ENCODE data around the gene RUFY2.
"Not testable (repeated sequence)": the region's sequence is repeated elsewhere in the genome, so short reads cannot be mapped to it uniquely, and the experiment has no call there.

The RUFY2 gene

DNA sequence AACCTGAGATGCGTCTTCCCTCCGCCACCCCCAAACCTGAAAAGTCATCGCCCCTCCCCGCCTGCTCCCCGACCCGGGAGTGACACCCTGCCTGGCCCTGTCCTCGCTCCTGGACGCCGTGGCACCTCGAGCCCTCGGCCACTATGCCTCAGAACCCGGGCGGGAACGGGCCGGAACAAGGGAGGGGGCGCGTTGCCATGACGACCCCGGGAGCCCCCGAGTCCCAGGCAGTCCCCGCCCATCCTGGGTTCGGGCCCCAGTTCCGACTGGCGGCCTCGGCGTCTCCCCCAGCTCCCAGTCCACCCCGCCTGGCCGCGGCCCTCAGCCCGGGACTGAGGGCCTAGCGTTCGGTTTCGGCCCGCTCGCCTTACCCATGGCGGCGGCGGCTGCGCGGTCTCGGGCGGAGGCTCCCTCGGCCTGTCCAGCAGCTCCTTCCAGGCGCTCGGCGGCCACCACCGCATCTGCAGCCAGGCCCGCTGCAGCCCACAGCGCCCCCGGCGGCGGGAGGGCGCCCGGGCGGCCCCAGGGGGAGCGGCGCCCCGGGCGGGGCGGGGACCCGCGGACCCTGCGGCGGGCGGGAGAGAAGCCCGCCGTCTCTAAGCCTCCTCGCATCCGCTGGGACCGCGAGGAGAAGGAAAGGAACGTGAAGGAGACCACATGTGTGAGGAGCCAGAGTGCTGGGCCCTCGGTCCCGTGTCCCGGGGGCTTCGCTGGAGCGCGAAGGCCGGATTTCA, at the start of gene RUFY2:
Gene RUFY2, minus strand, starts transcription at position 463 of the 734 bp plus-strand sequence. Its CDS starts 88 bp downstream, at position 375.
- H3K27me3 ChIP-seq (ENCODE audit: low read depth, low read length) = no peaks in the 10 kb centered on the region
- no peaks in the 10 kb centered on the region for H3K36me3 ChIP-seq (replicated peaks; ENCODE audit: low read depth, low read length)
- H3K27ac ChIP-seq (ENCODE audit: low read length) = peak within 1 kb of the TSS; percentile 40
- peaks cover 7% of the 10 kb centered on the region; the same call in 1 of the 2 replicates for H3K4me1 ChIP-seq (ENCODE audit: low read length)
- peaks cover 24% of the 10 kb centered on the region for H3K79me2 ChIP-seq (ENCODE audit: low read length)
- peak within 1 kb of the TSS; percentile 93 for H3K4me3 ChIP-seq (ENCODE audit: low read length)
- H3K9me3 ChIP-seq (ENCODE audit: insufficient read depth, low read length) = no peaks in the 10 kb centered on the region
- H3K4me2 ChIP-seq (ENCODE audit: low read length) = peak within 1 kb of the TSS; percentile 78
- TF ChIP-seq, protein P1, sequence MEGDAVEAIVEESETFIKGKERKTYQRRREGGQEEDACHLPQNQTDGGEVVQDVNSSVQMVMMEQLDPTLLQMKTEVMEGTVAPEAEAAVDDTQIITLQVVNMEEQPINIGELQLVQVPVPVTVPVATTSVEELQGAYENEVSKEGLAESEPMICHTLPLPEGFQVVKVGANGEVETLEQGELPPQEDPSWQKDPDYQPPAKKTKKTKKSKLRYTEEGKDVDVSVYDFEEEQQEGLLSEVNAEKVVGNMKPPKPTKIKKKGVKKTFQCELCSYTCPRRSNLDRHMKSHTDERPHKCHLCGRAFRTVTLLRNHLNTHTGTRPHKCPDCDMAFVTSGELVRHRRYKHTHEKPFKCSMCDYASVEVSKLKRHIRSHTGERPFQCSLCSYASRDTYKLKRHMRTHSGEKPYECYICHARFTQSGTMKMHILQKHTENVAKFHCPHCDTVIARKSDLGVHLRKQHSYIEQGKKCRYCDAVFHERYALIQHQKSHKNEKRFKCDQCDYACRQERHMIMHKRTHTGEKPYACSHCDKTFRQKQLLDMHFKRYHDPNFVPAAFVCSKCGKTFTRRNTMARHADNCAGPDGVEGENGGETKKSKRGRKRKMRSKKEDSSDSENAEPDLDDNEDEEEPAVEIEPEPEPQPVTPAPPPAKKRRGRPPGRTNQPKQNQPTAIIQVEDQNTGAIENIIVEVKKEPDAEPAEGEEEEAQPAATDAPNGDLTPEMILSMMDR (IDR thresholded peaks at IDR 0.05; ENCODE audit: low read depth, low read length) = no peak
- TF ChIP-seq EZH2phosphoT487 (IDR thresholded peaks at IDR 0.05; ENCODE audit: low read depth) = no peak
- peaks cover 10% of the 10 kb centered on the region; the same call in 1 of the 2 replicates for H4K20me1 ChIP-seq (ENCODE audit: insufficient read depth, low read length)
- peak within 1 kb of the TSS; percentile 82 for H3K9ac ChIP-seq (ENCODE audit: low read length)
- peak within 1 kb of the TSS; percentile 86 for H2AFZ ChIP-seq (ENCODE audit: low read depth, low read length)

- not testable (repeated sequence) for H3K27ac ChIP-seq (ENCODE audit: low read length); H2AFZ ChIP-seq (ENCODE audit: low read depth, low read length); H3K4me3 ChIP-seq (ENCODE audit: low read length); H3K27me3 ChIP-seq (ENCODE audit: low read depth, low read length); H3K9me3 ChIP-seq (ENCODE audit: insufficient read depth, low read length); H3K4me2 ChIP-seq (ENCODE audit: low read length); H3K79me2 ChIP-seq (ENCODE audit: low read length); H4K20me1 ChIP-seq (ENCODE audit: insufficient read depth, low read length); H3K36me3 ChIP-seq (replicated peaks; ENCODE audit: low read depth, low read length); H3K4me1 ChIP-seq (ENCODE audit: low read length); H3K9ac ChIP-seq (ENCODE audit: low read length)
Measured at GRCh38 chr10:68449698-68450097, 42.6 kb upstream of the RUFY2 start.

GRCh38 chr10:68446179-68446578, 39.1 kb upstream of the RUFY2 start:
- Histone ChIP-seq H3K4me2 (ENCODE audit: low read length) (no peak overlapping the region), H3K27me3 (ENCODE audit: low read depth, low read length) (no peaks in the 10 kb centered on the region), H3K4me3 (ENCODE audit: low read length) (no peak overlapping the region), H2AFZ (ENCODE audit: low read depth, low read length) (no peak overlapping the region), H3K79me2 (ENCODE audit: low read length) (no peaks in the 10 kb centered on the region), H3K27ac (ENCODE audit: low read length) (no peak overlapping the region), H3K36me3 (replicated peaks; ENCODE audit: low read depth, low read length) (peaks cover 2% of the 10 kb centered on the region), H3K9me3 (ENCODE audit: insufficient read depth, low read length) (no peaks in the 10 kb centered on the region), H4K20me1 (ENCODE audit: insufficient read depth, low read length) (no peaks in the 10 kb centered on the region), H3K4me1 (ENCODE audit: low read length) (no peaks in the 10 kb centered on the region), H3K9ac (ENCODE audit: low read length) (no peak overlapping the region)
- TF ChIP-seq, protein P1 (IDR thresholded peaks at IDR 0.05; ENCODE audit: low read depth, low read length) = no peak
- TF ChIP-seq EZH2phosphoT487 (IDR thresholded peaks at IDR 0.05; ENCODE audit: low read depth) = no peak

GRCh38 chr10:68442971-68443370, 35.9 kb upstream of the RUFY2 start:
- Histone ChIP-seq H3K4me2 (ENCODE audit: low read length) (no peak overlapping the region), H3K9ac (ENCODE audit: low read length) (no peak overlapping the region), H2AFZ (ENCODE audit: low read depth, low read length) (no peak overlapping the region), H3K4me1 (ENCODE audit: low read length) (no peaks in the 10 kb centered on the region), H3K79me2 (ENCODE audit: low read length) (no peaks in the 10 kb centered on the region), H4K20me1 (ENCODE audit: insufficient read depth, low read length) (no peaks in the 10 kb centered on the region), H3K4me3 (ENCODE audit: low read length) (no peak overlapping the region), H3K36me3 (replicated peaks; ENCODE audit: low read depth, low read length) (peaks cover 2% of the 10 kb centered on the region), H3K9me3 (ENCODE audit: insufficient read depth, low read length) (no peaks in the 10 kb centered on the region), H3K27me3 (ENCODE audit: low read depth, low read length) (no peaks in the 10 kb centered on the region), H3K27ac (ENCODE audit: low read length) (no peak overlapping the region)
- TF ChIP-seq EZH2phosphoT487 (IDR thresholded peaks at IDR 0.05; ENCODE audit: low read depth) = no peak
- TF ChIP-seq, protein P1 (IDR thresholded peaks at IDR 0.05; ENCODE audit: low read depth, low read length) = no peak
